Epithelial cell of esophagus (primary cell): ENCODE data around the gene RAB20.

Source experiments
- DNase-seq: peaks from one replicate; pipeline ENCODE4 v3.0.0; 2010; ENCODE audit warnings: low read depth
- H3K4me3 ChIP-seq: 2 replicates; pipeline ENCODE4 v1.5.1; 2011; ENCODE audit warnings: mild to moderate bottlenecking, low read length, control low read depth
- TF ChIP-seq, protein P1 (sequence below): IDR thresholded peaks from 2 replicates; pipeline ENCODE4 v1.5.1; 2011; ENCODE audit warnings: low read depth, mild to moderate bottlenecking, low read length, control low read depth, inconsistent platforms; ENCODE audit not compliant: insufficient read depth; ENCODE audit errors: missing control alignments

RAB20 gene

DNA sequence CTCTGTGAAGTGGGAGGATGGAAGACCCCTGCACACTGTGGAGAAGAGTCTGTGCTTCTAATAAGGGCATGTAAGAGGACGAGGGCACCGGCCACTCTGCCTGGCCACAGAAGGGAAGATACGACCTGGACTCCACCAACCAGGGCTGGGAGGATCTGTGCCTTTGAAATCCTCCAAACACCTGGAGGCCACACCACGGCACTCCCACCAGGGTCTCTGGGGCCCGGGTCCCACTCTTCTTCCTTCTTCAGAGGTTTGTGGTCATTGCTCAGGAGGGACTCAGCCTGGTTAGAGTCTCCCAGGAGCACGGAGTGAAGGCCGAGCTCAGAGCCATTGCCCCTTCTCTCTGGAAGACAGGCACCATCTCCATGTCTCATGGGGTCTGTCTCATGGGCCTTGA, 42.0 kb downstream of the RAB20 start:
- no peak overlapping the region for H3K4me3 ChIP-seq
- TF ChIP-seq, protein P1, sequence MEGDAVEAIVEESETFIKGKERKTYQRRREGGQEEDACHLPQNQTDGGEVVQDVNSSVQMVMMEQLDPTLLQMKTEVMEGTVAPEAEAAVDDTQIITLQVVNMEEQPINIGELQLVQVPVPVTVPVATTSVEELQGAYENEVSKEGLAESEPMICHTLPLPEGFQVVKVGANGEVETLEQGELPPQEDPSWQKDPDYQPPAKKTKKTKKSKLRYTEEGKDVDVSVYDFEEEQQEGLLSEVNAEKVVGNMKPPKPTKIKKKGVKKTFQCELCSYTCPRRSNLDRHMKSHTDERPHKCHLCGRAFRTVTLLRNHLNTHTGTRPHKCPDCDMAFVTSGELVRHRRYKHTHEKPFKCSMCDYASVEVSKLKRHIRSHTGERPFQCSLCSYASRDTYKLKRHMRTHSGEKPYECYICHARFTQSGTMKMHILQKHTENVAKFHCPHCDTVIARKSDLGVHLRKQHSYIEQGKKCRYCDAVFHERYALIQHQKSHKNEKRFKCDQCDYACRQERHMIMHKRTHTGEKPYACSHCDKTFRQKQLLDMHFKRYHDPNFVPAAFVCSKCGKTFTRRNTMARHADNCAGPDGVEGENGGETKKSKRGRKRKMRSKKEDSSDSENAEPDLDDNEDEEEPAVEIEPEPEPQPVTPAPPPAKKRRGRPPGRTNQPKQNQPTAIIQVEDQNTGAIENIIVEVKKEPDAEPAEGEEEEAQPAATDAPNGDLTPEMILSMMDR: no peak
- DNase-seq: no peak

DNA sequence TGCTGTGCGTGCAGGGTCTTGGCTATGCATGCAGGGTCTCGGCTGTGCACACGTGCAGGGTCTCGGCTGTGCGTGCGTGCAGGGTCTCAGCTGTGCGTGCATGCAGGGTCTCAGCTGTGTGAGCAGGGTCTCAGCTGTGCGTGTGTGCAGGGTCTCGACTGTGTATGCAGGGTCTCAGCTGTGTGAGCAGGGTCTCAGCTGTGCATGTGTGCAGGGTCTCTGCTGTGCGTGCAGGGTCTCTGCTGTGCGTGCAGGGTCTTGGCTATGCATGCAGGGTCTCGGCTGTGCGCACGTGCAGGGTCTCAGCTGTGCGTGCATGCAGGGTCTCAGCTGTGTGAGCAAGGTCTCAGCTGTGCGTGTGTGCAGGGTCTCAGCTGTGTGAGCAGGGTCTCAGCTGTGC, 42.5 kb downstream of the RAB20 start:
- no peak for DNase-seq
- TF ChIP-seq, protein P1: no peak
- no peak overlapping the region for H3K4me3 ChIP-seq

DNA sequence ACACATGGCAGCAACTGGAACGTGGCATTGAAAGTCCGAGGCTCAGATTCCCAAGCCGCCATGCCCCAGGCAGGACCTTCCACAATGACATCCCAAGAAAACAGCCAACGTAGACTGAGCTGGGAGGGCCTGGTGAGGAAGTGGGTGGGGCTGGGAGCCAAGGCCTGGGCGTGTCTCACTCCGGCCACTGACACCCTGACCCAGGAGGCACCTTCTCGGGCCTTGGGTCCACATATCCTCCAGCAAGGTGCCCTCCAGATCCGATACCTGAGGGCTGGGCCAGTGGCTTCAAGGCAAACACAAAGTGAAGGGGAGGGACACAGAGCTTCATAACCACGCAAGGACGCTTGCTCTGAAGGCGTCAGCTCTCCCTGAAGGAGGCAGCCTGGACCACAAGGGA, 43.0 kb downstream of the RAB20 start:
- no peak overlapping the region for H3K4me3 ChIP-seq
- TF ChIP-seq, protein P1: no peak
- no peak for DNase-seq

DNA sequence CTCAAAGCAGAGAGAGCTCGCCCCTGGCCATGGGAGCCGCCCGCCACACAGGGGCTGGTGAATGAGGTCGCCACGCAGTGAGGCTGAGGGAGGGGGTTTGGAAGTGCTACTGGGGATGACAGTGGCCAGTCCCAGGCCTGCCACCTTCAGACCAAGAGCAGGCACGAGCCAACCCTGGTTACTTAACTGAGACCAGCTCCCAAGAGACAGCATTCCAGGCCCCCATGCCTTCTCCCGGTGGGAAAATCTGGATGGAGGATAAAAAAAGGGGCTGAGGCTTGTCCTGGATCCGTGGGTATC, 43.3 kb downstream of the RAB20 start:
- TF ChIP-seq, protein P1: no peak
- H3K4me3 ChIP-seq: no peak overlapping the region
- DNase-seq: no peak

DNA sequence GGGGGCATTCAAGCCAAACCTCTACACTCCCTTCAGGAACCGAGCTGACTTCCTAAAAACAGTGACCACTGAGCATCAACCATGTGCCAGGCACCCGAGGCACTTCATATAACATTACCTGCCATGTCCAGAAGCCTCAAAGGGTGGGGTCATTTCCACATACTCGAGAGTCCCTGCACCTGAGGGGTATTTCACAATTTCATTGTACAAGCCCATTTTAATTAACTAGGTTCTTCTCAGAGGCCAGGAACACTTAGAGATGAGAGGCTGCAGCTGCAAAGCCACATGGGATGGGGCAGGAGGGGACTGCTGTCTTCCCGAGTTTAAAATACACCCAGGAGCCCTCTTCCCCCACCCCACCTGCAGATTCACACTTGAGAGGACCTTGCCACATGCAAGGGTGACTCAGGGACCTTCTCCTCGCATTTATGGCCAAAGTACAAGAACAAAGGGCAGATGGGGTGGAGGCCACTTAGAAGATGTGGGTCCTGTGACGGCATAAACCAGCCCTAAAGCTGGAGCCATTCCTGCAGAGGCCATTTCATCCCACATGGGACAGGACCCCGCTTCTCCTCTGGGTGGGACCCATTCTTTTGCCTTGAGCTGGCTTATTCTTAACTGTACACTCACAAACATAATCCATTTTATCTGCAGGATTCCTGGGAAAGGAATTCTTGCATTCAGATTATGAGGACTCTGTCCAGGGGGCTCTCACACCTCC, 43.9 kb downstream of the RAB20 start:
- DNase-seq: no peak
- TF ChIP-seq, protein P1: no peak
- H3K4me3 ChIP-seq: no peak overlapping the region

DNA sequence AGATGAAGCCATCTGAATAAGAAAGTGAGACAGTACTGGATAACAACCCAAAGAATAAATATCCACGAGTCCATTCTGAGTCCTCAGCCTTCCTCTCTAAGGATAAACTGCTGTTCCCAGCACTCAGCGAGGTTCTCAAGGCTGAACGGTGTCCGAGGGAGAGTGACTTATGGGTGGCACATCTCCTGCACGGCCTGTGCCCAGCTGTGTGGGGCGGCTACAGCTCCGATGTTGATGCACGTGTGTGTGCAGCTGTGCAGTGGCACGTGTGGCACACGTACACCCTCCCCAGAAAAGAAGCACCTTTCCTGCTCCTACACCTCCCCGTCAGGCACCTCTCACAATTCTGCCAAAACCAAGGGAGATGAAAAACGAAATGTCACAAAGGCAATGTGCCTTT, 45.0 kb downstream of the RAB20 start:
- DNase-seq: no peak
- no peak overlapping the region for H3K4me3 ChIP-seq
- TF ChIP-seq, protein P1: no peak

DNA sequence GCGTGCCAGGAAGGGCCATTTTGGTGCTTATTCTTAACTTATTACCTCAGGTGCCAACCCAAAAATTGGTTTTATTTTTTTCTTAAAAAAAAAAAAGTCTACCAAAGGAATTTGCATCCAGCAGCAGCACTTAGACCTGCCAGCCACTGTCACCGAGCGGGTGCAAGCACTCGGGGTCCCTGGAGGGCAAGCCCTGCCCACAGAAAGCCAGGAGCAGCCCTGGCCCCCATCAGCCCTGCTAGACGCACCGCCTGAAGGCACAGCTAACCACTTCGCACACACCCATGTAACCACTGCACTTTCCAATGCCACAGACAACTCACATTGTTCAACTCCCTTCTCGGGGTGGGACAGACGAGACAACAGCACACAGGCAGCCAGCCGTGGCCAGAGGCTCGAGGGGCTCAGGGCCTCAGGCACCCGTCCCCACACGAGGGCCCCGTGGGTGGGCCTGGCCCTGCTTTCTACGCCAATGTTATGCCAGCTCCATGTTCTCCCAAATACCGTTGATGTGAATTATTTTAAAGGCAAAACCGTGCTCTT, 49.3 kb downstream of the RAB20 start:
- TF ChIP-seq, protein P1: no peak
- DNase-seq: no peak
- H3K4me3 ChIP-seq: no peak overlapping the region
